ENCODE measurements around the gene PPRC1. TPM values are rescaled to one million over a fixed set of nuclear protein-coding genes. Genes with fewer than 3 reads are reported as not detected.

PPRC1 gene
- total and polyA plus RNA-seq, 2 donors (not counting 3 experiments of a cell fraction or from before 2014, with no cell fraction given): 27.0 to 49.9 TPM

DNA sequence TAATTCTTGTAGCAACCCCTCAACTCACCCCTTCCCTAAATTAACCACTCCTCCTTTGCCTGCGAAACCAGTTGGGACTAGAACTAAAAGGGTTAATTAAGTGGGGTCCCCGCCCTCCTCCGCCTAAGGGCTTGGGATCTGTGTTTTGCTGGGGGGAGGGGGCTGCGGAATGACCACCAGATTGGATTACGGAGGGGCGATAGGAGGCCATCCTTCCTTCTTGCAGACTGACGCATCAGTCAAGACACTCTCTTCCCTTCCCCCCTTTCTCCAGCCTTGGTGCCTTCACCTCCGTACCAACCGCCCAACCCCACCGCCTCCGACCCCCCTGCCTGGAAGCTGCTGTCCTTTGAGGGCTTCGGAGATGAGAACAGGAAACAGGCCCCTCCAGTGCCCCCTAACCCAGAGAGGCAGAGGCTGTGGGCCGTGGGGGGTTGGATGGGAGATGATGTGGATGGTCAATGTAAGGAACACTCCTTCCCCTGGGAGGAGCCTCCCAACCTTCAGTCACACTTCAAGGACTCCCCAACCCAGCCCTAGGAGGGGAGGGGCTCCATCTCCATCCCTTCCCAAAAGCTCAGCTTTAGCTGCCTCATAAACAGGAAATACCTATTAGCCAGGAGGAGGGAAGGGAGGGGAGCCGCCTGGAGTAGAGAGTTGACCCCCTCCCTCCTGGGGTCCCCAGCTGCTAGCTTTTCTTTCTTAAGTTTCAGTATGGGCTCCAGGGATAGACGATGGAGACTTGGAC lies 11.7 kb upstream of the PPRC1 start:
- intact Hi-C loops (cut with micrococcal nuclease): loop anchor here (1.0 kb wide), 1 partner anchor 11 kb away; no protein-coding TSS in a partner anchor
- Histone ChIP-seq H3K9me1 (replicated peaks; ENCODE audit: control insufficient read depth, extremely low read depth, insufficient read depth, low read length) (no peaks in the 10 kb centered on the region), H3K4me1 (ENCODE audit: control insufficient read depth, extremely low read depth, insufficient read depth, low read length) (peaks cover 37% of the 10 kb centered on the region), H2AFZ (ENCODE audit: low read depth, low read length) (peak overlapping the region; percentile 43), H3K27me3 (ENCODE audit: control insufficient read depth in 2 of 2, insufficient read depth in 2 of 2, low read length in 2 of 2) (no peaks in the 10 kb centered on the region), H3K9ac (replicated peaks; ENCODE audit: extremely low read depth, insufficient read depth, low read length) (peak overlapping the region; percentile 50), H3K4me3 (replicated peaks in 1 of 3; ENCODE audit: insufficient read depth in 1 of 3, low read depth in 1 of 3, low read length in 3 of 3) (peak overlapping the region in 2 of 3 experiments; percentile 57 to 98), H3K36me3 (ENCODE audit: control insufficient read depth in 2 of 2, extremely low read depth in 1 of 2, insufficient read depth in 2 of 2, low read length in 2 of 2) (no peaks in the 10 kb centered on the region), H3K9me3 (replicated peaks; ENCODE audit: control insufficient read depth, insufficient read depth, low read length) (no peaks in the 10 kb centered on the region), H3K4me2 (ENCODE audit: insufficient read depth, low read length) (peak overlapping the region; percentile 66), H3K79me2 (ENCODE audit: control insufficient read depth, insufficient read depth, low read length) (peaks cover 29% of the 10 kb centered on the region), H3K27ac (ENCODE audit: insufficient read depth, low read depth, low read length) (no peak overlapping the region), H4K20me1 (replicated peaks; ENCODE audit: control insufficient read depth, extremely low read depth, insufficient read depth, low read length) (no peaks in the 10 kb centered on the region)
- BruUV-seq (replicated peaks): no TSS peak
- no peak for TF ChIP-seq MAX (IDR thresholded peaks at IDR 0.05; ENCODE audit: insufficient read depth, insufficient read length)
- TF ChIP-seq MYC (IDR thresholded peaks at IDR 0.05; ENCODE audit: low read depth, low read length): no peak
- no peak for TF ChIP-seq EZH2 (IDR thresholded peaks at IDR 0.05; ENCODE audit: borderline replicate concordance, low read depth, low read length, severe bottlenecking)
- TF ChIP-seq GATA2 (IDR thresholded peaks at IDR 0.05; ENCODE audit: insufficient read depth, insufficient read length, low read depth, low read length): no peak
- no peak for TF ChIP-seq FOS (IDR thresholded peaks at IDR 0.05; ENCODE audit: borderline replicate concordance, insufficient read depth, low read length)
- no peak for TF ChIP-seq POLR2A (IDR thresholded peaks at IDR 0.05; ENCODE audit: low read depth, low read length)
- TF ChIP-seq JUN (IDR thresholded peaks at IDR 0.05; ENCODE audit: borderline replicate concordance, insufficient read depth, insufficient read length, low read depth): no peak
- no peak for TF ChIP-seq POLR2AphosphoS5 (IDR thresholded peaks at IDR 0.05; ENCODE audit: insufficient read depth, low read depth, low read length)
- TF ChIP-seq, protein P1, sequence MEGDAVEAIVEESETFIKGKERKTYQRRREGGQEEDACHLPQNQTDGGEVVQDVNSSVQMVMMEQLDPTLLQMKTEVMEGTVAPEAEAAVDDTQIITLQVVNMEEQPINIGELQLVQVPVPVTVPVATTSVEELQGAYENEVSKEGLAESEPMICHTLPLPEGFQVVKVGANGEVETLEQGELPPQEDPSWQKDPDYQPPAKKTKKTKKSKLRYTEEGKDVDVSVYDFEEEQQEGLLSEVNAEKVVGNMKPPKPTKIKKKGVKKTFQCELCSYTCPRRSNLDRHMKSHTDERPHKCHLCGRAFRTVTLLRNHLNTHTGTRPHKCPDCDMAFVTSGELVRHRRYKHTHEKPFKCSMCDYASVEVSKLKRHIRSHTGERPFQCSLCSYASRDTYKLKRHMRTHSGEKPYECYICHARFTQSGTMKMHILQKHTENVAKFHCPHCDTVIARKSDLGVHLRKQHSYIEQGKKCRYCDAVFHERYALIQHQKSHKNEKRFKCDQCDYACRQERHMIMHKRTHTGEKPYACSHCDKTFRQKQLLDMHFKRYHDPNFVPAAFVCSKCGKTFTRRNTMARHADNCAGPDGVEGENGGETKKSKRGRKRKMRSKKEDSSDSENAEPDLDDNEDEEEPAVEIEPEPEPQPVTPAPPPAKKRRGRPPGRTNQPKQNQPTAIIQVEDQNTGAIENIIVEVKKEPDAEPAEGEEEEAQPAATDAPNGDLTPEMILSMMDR (IDR thresholded peaks at IDR 0.05; ENCODE audit: extremely low read depth in 1 of 2, insufficient read depth in 1 of 2, low read depth in 1 of 2, low read length in 2 of 2): no peak
- ChIA-PET CTCF (no interaction called here), POLR2A (interaction anchor here (0.5 kb wide), 1 partner anchor 37 kb away, joined by 10 read pairs; no protein-coding TSS in a partner anchor)
- FAIRE-seq (no peak), DNase-seq (ENCODE audit: low read depth, low spot score) (no peak)
- dilution Hi-C loops (cut with MboI; ENCODE audit: extremely low pct_ligation_motif_present, low sequenced_read_pairs): no loop called here

All from endothelial cell of umbilical vein (primary cell).